Measurements from ENCODE around the gene CCK.

- no peak for TF ChIP-seq POLR2A (IDR thresholded peaks at IDR 0.05)
- TF ChIP-seq CTCF (IDR thresholded peaks at IDR 0.05): no peak
These were observed at the start of gene CCK for GRCh38 chr3:42266085-42266484.
